Thyroid gland (tissue), 4 donors: ENCODE measurements around the gene CASP4. TPM values are rescaled to one million over a fixed set of nuclear protein-coding genes. Genes with fewer than 3 reads are reported as not detected.

Source experiments
- DNase-seq, 2 donors: peaks; one replicate each; pipeline ENCODE4 v3.0.0-alpha.2; 2019
- H3K27ac ChIP-seq, 3 donors: fragments of 200-600 bp; sonication (generic); 1 replicate in 2 of 3; 2 replicates in 1 of 3; pipeline ENCODE4 v1.5.1; 2016 to 2019; ENCODE audit warnings: mild to moderate bottlenecking in 1 of 3, moderate library complexity in 1 of 3
- H3K27me3 ChIP-seq: fragments of 200-600 bp; sonication (generic); one replicate; pipeline ENCODE4 v1.5.1; 2019
- H3K36me3 ChIP-seq, 2 donors: fragments of 200-600 bp; sonication (generic); one replicate each; pipeline ENCODE4 v1.5.1; 2016 to 2019
- H3K4me1 ChIP-seq, 2 donors: fragments of 200-600 bp; sonication (generic); one replicate each; pipeline ENCODE4 v1.5.1; 2017 to 2019
- H3K4me3 ChIP-seq, 3 donors: fragments of 200-600 bp; sonication (generic); replicated peaks in 1 of 3; 1 replicate in 2 of 3; 2 replicates in 1 of 3; pipeline ENCODE4 v1.5.1; 2016; ENCODE audit warnings: mild to moderate bottlenecking in 1 of 3
- H3K9me3 ChIP-seq: fragments of 200-600 bp; sonication (generic); one replicate; pipeline ENCODE4 v1.5.1; 2017
- CTCF ChIP-seq, 6 experiments: fragments of 200-600 bp in 3 of 6; fragments of 450-650 bp in 3 of 6; sonication (generic) in 3 of 6; IDR thresholded peaks; one replicate each; pipeline ENCODE4 v1.5.1; 2016 to 2019; ENCODE audit warnings: antibody characterized with exemption in 6 of 6, mild to moderate bottlenecking in 2 of 6, inconsistent platforms in 1 of 6, moderate library complexity in 1 of 6
- POLR2A ChIP-seq, 2 donors: fragments of 450-650 bp; IDR thresholded peaks; one replicate each; pipeline ENCODE4 v1.6.1; 2017; ENCODE audit warnings: antibody characterized with exemption in 2 of 2, mild to moderate bottlenecking in 2 of 2, moderate library complexity in 1 of 2
- WGBS, 2 donors: methylation state at CpG; one replicate each; pipeline ENCODE4 v1.1.5; 2017; 5-methylcytosine and 5-hydroxymethylcytosine counted together
- intact Hi-C: fragments of 100-400 bp; cut with DNase I; formaldehyde crosslinking; loops from one replicate; pipeline ENCODE4 v1.15.1; 2023
- total RNA-seq, 4 donors: library from RNA; depleted of rRNA; stranded (reverse); fragments of >200 nt; gene quantifications; one replicate each; pipeline ENCODE4 v1.2.3, GENCODE V29; 2016

CASP4 gene
- total RNA-seq, 4 donors from 2014 or later, result 26.0 to 62.3 (median 36.4) TPM

DNA sequence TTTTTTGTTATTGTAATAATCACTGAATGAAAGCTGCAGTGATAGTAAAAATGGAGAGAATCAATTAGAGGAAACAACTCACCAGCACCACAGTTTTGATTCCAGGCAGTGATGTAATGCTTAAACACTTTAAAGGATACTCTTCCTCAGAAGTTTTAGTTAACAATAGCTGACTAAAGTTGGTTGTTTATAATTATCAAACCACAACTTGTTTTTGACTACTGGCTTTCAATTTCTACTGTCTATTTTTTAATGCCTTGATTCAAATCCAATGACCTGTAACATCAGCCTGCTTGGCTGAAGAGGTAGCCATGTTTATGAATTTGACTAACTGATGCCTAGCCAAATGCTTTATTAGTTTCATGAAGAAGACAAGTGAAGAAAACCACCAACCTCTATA lies 51.9 kb downstream of the CASP4 start:
- no peak for DNase-seq
- Histone ChIP-seq H3K36me3 (no peaks in the 10 kb centered on the region), H3K4me3 (no peak overlapping the region), H3K27ac (peak overlapping the region in 1 of 3 donors; percentile 87), H3K4me1 (no peaks in the 10 kb centered on the region), H3K9me3 (no peaks in the 10 kb centered on the region), H3K27me3 (no peaks in the 10 kb centered on the region)
- intact Hi-C loops, result no loop called here
- TF ChIP-seq POLR2A (IDR thresholded peaks at IDR 0.05) (no peak), CTCF (IDR thresholded peaks at IDR 0.05) (no peak)

- Histone ChIP-seq H3K9me3 (no peaks in the 10 kb centered on the region), H3K4me3 (no peak overlapping the region)
- 82 to 92% methylated on average over 3 of the region's 3 CpGs for WGBS, 2 donors
Measured at GRCh38 chr11:104912102-104912501, 56.3 kb downstream of the CASP4 start.

DNA sequence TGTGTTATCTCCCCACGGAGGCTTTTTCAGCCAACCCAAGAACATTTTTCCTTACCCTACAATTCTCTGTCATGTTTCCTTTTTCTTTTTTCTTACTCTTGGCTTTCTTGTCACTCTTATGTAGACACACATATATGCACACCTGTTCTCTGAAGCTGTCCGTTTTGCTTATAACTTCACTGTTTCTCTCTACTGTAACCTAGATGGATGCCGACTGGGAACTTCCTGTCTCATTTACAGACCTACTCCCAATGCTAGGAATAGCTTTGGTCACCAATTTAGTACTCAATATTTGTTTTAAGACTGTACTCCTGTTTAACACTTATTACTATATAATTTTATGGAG lies 60.2 kb downstream of the CASP4 start:
- 88 to 93% methylated on average over 3 of the region's 3 CpGs for WGBS, 2 donors
- intact Hi-C loops, result no loop called here
- no peaks in the 10 kb centered on the region for H3K27me3 ChIP-seq

More at GRCh38 chr11:104912102-104912501, 56.3 kb downstream of the CASP4 start:
- intact Hi-C loops, result no loop called here
- Histone ChIP-seq H3K27ac (no peak overlapping the region), H3K36me3 (no peaks in the 10 kb centered on the region), H3K4me1 (no peaks in the 10 kb centered on the region), H3K27me3 (no peaks in the 10 kb centered on the region)
- no peak for TF ChIP-seq POLR2A (IDR thresholded peaks at IDR 0.05)
- TF ChIP-seq CTCF (IDR thresholded peaks at IDR 0.05), result no peak
- no peak for DNase-seq

GRCh38 chr11:104907521-104908185 lies 60.7 kb downstream of the CASP4 start:
- no peak overlapping the region for H3K27ac ChIP-seq
- H3K27me3 ChIP-seq, result no peaks in the 10 kb centered on the region
- 78 to 79% methylated on average over 7 of the region's 7 CpGs for WGBS, 2 donors
- TF ChIP-seq POLR2A (IDR thresholded peaks at IDR 0.05), result no peak
- TF ChIP-seq CTCF (IDR thresholded peaks at IDR 0.05), result no peak
- DNase-seq, result no peak
- no peaks in the 10 kb centered on the region for H3K9me3 ChIP-seq
- H3K36me3 ChIP-seq, result no peaks in the 10 kb centered on the region
- H3K4me1 ChIP-seq, result no peaks in the 10 kb centered on the region
- H3K4me3 ChIP-seq, result no peak overlapping the region
- intact Hi-C loops, result no loop called here

More for the DNA sequence above, 60.2 kb downstream of the CASP4 start:
- TF ChIP-seq POLR2A (IDR thresholded peaks at IDR 0.05), result no peak
- no peak for TF ChIP-seq CTCF (IDR thresholded peaks at IDR 0.05)
- no peaks in the 10 kb centered on the region for H3K4me1 ChIP-seq
- no peaks in the 10 kb centered on the region for H3K36me3 ChIP-seq
- DNase-seq, result no peak
- no peak overlapping the region for H3K27ac ChIP-seq
- no peaks in the 10 kb centered on the region for H3K9me3 ChIP-seq
- no peak overlapping the region for H3K4me3 ChIP-seq

GRCh38 chr11:104905271-104905670 lies 63.1 kb downstream of the CASP4 start:
- no peak overlapping the region for H3K27ac ChIP-seq
- H3K4me3 ChIP-seq, result no peak overlapping the region
- DNase-seq, result no peak
- no peak for TF ChIP-seq POLR2A (IDR thresholded peaks at IDR 0.05)
- TF ChIP-seq CTCF (IDR thresholded peaks at IDR 0.05), result no peak
- intact Hi-C loops, result no loop called here
- no peaks in the 10 kb centered on the region for H3K9me3 ChIP-seq
- H3K36me3 ChIP-seq, result no peaks in the 10 kb centered on the region
- no peaks in the 10 kb centered on the region for H3K4me1 ChIP-seq
- H3K27me3 ChIP-seq, result no peaks in the 10 kb centered on the region
- 94% methylated on average over 4 of the region's 4 CpGs for WGBS, 2 donors
